ENCODE measurements around the gene ENAH. TPM values are rescaled to one million over a fixed set of nuclear protein-coding genes. Genes with fewer than 3 reads are reported as not detected.

Gene ENAH
- total RNA-seq, 1 experiment from 2014 or later = 160 TPM

DNA sequence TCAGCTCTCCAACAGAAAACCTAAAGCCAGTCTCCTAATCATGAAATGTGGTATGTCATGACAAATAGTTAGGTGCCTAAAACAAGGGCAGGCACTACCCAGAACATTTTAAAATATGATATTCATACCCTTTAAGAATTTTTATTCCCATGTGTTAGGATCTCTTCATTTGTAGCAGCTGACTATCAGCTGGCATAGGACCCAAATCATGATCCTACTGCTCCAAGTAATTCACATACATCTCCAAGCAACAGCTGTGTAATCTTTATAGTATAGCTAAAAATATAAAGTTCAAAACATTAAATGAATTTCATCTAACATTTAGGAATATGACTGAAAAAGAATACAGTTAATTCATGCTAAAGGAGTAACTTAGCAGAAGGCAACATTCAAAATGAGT lies 57.5 kb downstream of the ENAH start:
- DNase-seq = no peak
- no peak overlapping the region for H3K4me3 ChIP-seq (ENCODE audit: insufficient read depth, low read depth, low read length)
- H3K36me3 ChIP-seq (replicated peaks; ENCODE audit: control insufficient read depth, insufficient read depth, low read length) = no peaks in the 10 kb centered on the region

DNA sequence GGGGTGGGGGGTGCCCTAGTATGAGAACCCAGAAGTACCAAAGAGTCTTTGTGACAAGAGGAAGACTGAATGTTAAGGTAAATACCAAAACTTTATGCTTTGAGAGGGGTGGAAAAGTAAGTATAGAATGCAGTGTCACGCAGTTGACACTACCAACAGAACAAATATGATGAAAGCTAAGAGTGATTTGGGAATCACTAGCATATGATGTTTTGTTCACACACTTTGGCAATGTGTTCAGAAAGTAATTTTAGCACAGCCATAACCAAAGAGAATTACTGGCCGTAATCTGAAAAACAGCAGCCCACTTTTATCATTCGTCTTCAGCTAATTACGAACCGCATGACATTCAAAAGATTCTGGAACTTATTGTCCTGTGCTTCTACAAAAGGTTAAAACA lies 59.5 kb downstream of the ENAH start:
- DNase-seq = no peak
- Histone ChIP-seq H3K27me3 (ENCODE audit: control insufficient read depth, insufficient read depth, low read length) (no peaks in the 10 kb centered on the region), H3K4me3 (ENCODE audit: insufficient read depth, low read depth, low read length) (no peak overlapping the region), H3K36me3 (replicated peaks; ENCODE audit: control insufficient read depth, insufficient read depth, low read length) (no peaks in the 10 kb centered on the region)

More for the DNA sequence above, 57.5 kb downstream of the ENAH start:
- no peaks in the 10 kb centered on the region for H3K27me3 ChIP-seq (ENCODE audit: control insufficient read depth, insufficient read depth, low read length)

DNA sequence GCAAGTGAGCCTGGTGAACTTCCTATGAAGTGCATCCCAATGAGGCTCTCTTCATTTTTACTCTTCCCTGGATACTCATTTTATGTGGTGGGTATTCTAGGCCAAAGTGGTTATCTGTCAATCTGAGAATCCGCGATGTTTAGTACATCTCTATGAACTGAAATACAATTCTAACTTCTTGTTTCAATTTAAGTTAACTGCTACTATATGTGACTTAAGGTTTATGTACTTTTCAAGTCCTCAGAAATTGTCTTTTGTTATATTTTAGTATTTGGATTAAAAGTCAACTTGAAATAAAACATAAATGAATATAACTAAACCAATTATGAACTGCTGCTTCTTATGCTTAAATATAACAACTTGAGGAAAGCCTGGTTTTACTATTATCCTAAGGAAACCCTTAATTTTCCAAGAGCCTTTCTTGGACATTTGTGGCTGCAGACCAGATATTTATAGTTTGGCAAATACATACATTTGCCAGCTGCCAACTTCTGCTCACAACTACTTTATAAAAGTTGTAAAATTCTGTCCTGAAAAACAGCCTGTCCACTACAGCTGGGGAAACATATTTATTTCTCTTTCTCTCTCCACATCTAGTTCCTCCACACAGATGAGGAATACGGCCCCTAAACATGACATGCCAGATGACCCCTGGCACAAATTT lies 60.4 kb downstream of the ENAH start:
- Histone ChIP-seq H3K36me3 (replicated peaks; ENCODE audit: control insufficient read depth, insufficient read depth, low read length) (no peaks in the 10 kb centered on the region), H3K4me3 (ENCODE audit: insufficient read depth, low read depth, low read length) (no peak overlapping the region), H3K27me3 (ENCODE audit: control insufficient read depth, insufficient read depth, low read length) (no peaks in the 10 kb centered on the region)
- DNase-seq = no peak

DNA sequence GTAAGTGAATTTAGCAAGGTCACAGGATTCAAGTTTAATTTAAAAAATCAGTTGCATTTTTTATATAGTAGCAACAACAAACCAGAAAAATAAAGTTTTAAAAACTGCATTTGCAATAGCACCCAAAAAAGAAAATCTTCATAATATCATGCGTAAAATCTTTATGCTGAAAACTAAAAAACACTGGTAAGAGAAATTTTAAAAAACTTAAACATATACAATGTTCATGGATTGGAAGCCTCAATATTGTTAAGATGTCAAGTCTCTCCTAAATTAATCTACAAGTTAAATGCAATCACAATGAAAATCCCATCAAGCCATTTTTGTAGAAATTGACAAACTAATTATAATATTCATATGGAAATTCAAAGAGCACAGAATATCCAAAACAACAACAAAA lies 65.6 kb downstream of the ENAH start:
- DNase-seq = no peak
- Histone ChIP-seq H3K36me3 (replicated peaks; ENCODE audit: control insufficient read depth, insufficient read depth, low read length) (no peaks in the 10 kb centered on the region), H3K4me3 (ENCODE audit: insufficient read depth, low read depth, low read length) (no peak overlapping the region), H3K27me3 (ENCODE audit: control insufficient read depth, insufficient read depth, low read length) (no peaks in the 10 kb centered on the region)

DNA sequence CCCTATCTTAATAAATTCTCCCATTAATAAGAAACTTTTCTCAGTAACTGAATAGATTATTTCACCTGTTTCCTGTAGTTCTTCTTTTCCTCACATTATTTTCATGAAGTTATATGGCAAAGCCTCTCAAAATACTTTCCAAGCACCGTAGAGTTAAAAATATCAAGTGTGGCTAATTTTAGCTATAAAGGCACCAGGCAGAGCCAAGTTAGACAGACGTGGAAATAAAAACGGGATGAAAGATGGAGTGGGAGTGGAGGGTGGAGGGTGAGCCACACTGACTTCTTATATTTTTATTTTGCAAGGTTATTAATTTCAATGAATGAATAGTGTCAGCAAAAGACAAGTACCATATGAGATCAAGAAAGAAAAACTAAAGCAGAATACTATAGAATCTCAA lies 71.7 kb downstream of the ENAH start:
- no peaks in the 10 kb centered on the region for H3K36me3 ChIP-seq (replicated peaks; ENCODE audit: control insufficient read depth, insufficient read depth, low read length)
- no peak overlapping the region for H3K4me3 ChIP-seq (ENCODE audit: insufficient read depth, low read depth, low read length)
- DNase-seq = no peak
- no peaks in the 10 kb centered on the region for H3K27me3 ChIP-seq (ENCODE audit: control insufficient read depth, insufficient read depth, low read length)

DNA sequence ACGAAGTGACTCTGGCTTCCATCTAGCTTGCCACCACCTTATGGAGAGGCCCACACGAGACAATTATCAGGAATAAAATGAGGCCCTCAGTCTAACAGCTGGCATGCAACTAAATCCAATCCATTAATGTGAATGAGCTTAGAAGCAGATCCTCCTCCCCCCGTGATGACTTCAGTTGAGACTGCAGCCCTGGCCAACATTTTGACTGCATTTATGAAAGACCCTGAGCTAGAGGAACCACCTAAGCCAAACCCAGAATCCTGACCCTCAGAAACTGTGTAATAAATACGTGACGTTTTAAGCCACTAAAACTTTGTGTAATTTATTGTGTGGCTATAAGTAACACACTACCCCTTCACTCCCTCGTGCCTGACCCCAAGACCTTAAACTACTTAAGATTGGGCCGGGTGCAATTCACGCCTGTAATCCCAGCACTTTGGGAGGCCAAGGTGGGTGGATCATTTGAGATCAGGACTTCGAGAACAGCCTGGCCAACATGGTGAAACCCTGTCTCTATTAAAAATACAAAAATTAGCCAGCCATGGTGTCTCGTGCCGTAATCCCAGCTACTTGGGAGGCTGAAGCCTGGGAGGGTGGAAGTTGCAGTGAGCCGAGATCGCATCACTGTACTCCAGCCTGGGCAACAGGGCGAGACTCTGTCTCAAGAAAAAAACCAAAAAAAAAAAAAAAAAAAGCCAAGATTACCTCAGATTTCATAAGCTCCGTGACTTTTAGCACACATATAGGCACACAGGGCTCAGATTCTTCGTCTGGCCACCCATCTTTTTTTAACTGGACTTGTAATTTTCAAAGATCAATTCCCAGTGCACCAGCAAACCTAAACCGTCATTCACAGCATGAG lies 72.5 kb downstream of the ENAH start:
- Histone ChIP-seq H3K36me3 (replicated peaks; ENCODE audit: control insufficient read depth, insufficient read depth, low read length) (no peaks in the 10 kb centered on the region), H3K27me3 (ENCODE audit: control insufficient read depth, insufficient read depth, low read length) (no peaks in the 10 kb centered on the region), H3K4me3 (ENCODE audit: insufficient read depth, low read depth, low read length) (no peak overlapping the region)
- no peak for DNase-seq

DNA sequence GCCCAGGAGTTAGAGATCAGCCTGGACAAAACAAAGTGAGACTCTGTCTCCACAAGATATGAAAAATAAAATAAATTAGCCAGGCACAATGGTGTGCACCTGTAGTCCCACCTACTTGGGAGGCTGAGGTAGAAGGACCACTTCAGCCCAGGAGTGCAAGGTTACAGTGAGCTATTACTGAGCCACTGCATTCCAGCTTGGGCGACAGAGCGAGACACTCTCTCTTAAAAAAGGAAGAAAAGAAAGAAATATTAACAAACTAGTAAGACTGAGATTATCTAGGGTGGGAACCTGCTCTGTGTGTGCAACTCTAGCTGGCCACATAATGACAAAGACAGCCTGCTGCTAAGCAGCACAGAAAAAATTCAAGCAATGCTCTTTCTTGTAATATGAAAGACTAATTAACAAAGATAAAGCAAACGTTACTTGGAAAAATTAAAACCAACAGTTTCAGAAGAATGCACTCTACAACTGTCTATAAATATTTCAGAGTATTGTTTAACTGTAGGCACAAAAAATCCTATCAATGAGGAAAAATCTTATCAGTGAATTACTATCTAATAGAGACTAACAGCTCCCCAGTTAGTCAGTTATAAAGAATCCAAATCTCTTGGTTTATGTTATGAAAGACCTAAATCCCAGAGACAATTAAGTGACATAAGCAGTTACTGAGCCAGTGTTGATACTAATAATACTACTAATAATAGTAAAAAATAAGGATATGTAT lies 74.5 kb downstream of the ENAH start:
- Histone ChIP-seq H3K27me3 (ENCODE audit: control insufficient read depth, insufficient read depth, low read length) (no peaks in the 10 kb centered on the region), H3K36me3 (replicated peaks; ENCODE audit: control insufficient read depth, insufficient read depth, low read length) (no peaks in the 10 kb centered on the region), H3K4me3 (ENCODE audit: insufficient read depth, low read depth, low read length) (no peak overlapping the region)
- DNase-seq = no peak

DNA sequence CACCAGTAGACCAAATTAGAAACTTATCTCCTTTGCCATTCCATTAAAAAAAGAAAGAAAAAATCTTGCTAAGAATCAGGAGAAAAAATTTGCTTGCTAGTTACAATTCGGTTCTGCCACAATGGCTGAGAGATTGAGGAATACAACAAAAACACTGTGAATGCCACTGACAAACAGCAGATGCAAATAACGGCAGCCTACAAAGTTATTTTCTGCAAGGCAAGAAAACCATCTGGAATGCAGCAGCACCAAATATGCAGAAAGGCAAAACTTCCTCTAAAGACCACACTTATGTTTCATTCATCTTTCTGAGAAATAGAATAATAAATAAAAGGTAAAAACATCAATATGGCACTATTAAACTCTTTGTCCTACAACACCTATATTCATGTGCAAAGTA lies 75.7 kb downstream of the ENAH start:
- Histone ChIP-seq H3K36me3 (replicated peaks; ENCODE audit: control insufficient read depth, insufficient read depth, low read length) (no peaks in the 10 kb centered on the region), H3K4me3 (ENCODE audit: insufficient read depth, low read depth, low read length) (no peak overlapping the region), H3K27me3 (ENCODE audit: control insufficient read depth, insufficient read depth, low read length) (no peaks in the 10 kb centered on the region)
- no peak for DNase-seq

DNA sequence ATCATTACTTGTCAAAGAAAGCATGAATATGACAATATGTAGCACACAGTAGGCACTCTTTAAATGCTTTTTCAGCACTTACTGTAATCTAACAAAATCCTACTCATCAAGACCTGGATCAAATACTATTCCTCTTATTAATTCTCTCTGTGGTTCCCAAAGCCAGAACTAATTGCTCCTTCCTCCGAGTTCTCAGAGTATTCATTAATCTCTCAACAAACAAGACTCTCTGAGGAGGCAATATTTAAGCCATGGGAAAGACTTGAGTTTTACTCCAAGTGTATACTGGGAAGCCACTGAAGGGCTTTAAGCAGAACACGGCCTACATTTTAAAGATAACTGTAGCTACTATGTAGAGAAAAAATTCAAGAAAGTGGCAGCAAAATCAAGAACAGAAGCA lies 79.7 kb downstream of the ENAH start:
- no peak for DNase-seq
- no peaks in the 10 kb centered on the region for H3K27me3 ChIP-seq (ENCODE audit: control insufficient read depth, insufficient read depth, low read length)
- no peaks in the 10 kb centered on the region for H3K36me3 ChIP-seq (replicated peaks; ENCODE audit: control insufficient read depth, insufficient read depth, low read length)
- H3K4me3 ChIP-seq (ENCODE audit: insufficient read depth, low read depth, low read length) = no peak overlapping the region

DNA sequence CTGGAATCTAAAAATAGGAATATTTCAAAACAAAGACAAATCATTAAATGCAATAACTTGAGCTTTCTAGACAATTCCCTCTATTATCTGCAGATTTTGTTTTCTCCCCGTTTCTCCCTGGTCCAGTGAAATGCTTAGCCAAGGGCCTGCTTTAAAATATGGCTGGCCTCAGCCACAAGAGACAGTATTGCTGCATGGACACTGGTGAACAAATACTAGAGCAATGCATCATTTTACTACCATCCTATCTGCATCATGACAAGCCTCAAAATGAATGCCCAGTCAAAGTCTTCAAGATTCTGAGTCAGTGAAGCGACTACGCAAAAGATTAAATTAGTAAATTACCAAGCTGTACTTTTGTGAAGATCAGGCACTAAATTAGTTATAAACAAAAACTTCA lies 80.5 kb downstream of the ENAH start:
- Histone ChIP-seq H3K27me3 (ENCODE audit: control insufficient read depth, insufficient read depth, low read length) (no peaks in the 10 kb centered on the region), H3K4me3 (ENCODE audit: insufficient read depth, low read depth, low read length) (no peak overlapping the region), H3K36me3 (replicated peaks; ENCODE audit: control insufficient read depth, insufficient read depth, low read length) (no peaks in the 10 kb centered on the region)
- DNase-seq = no peak

DNA sequence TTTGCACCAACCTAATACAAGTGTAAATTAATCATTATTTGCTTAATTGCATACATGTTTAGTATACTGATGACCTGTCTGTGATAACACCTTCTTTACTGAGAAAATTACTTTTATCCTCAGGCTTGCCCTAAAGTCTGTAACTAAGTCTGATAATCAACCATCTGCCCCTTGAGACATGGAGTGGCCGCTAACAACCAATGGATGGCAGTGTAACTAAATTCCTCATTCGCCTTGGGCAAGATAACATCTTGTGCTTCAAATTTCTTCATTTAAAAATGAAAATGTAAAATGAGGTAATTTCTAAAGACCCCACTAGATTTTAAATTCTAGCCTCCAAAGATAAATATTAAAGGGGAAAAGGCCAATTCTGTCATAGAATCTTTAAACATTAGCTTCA lies 85.1 kb downstream of the ENAH start:
- no peaks in the 10 kb centered on the region for H3K27me3 ChIP-seq (ENCODE audit: control insufficient read depth, insufficient read depth, low read length)
- H3K4me3 ChIP-seq (ENCODE audit: insufficient read depth, low read depth, low read length) = no peak overlapping the region
- no peaks in the 10 kb centered on the region for H3K36me3 ChIP-seq (replicated peaks; ENCODE audit: control insufficient read depth, insufficient read depth, low read length)
- peak; percentile 20 for DNase-seq

DNA sequence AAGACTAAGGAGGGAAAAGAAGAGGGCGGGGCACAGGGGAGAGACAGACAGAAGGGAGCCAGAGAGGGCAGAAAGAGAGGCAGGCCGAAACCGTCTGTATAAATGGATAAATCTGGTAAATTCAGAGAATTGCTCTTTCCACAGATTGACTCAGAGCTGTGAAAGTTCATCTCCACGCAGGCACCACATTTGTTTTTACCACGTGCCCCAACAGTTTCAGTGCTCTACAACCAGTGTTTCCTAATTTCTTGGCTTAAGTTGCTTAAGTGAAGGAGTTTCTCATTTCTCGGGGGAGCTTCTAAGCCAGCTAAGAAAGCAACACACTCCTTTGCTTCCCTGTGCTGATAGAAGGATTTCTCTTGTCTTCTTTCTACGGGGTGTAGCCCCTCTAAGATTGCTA lies 87.1 kb downstream of the ENAH start:
- no peak for DNase-seq
- Histone ChIP-seq H3K27me3 (ENCODE audit: control insufficient read depth, insufficient read depth, low read length) (no peaks in the 10 kb centered on the region), H3K4me3 (ENCODE audit: insufficient read depth, low read depth, low read length) (no peak overlapping the region), H3K36me3 (replicated peaks; ENCODE audit: control insufficient read depth, insufficient read depth, low read length) (no peaks in the 10 kb centered on the region)

DNA sequence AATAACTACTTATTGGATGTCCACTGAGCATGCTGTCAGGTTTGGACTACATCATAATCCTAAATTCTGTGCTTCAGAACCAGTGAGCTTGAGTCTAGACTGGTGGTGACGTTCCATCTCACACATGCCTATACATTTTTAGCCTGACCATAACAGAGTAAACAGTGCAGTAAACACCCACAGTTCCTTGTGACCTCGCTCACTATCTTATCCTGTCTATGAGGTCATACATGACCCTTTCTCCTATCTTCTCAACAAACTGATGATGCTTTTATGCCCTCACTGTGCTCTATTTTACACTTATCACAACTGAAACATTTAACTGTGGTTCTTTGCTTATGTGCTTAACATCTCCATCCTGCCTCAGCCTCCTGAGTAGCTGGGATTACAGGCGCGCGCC lies 91.2 kb downstream of the ENAH start:
- no peak for DNase-seq

DNA sequence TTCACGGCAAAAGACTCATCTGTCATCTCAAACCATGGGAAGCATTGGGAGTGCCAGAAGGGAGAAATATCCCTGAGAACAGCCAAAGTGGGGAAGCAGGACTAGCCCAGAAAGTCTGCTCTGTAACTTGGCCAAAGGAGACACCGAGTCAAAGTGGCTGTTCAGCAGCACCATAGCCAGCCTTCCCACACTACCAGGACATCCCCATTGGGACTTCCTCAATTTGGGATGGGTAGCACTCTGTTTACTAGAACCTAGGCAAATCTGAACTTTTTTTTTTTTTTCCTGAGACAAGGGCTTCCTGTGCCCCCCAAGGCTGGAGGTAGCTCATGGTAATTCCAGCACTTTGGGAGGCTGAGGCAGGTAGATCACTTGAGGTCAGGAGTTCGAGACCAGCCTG lies 93.0 kb downstream of the ENAH start:
- Histone ChIP-seq H3K4me3 (ENCODE audit: insufficient read depth, low read depth, low read length) (no peak overlapping the region), H3K36me3 (replicated peaks; ENCODE audit: control insufficient read depth, insufficient read depth, low read length) (peaks cover 3% of the 10 kb centered on the region), H3K27me3 (ENCODE audit: control insufficient read depth, insufficient read depth, low read length) (no peaks in the 10 kb centered on the region)
- DNase-seq = no peak

More for the DNA sequence above, 91.2 kb downstream of the ENAH start:
- no peak overlapping the region for H3K4me3 ChIP-seq (ENCODE audit: insufficient read depth, low read depth, low read length)
- no peaks in the 10 kb centered on the region for H3K27me3 ChIP-seq (ENCODE audit: control insufficient read depth, insufficient read depth, low read length)
- peaks cover 3% of the 10 kb centered on the region for H3K36me3 ChIP-seq (replicated peaks; ENCODE audit: control insufficient read depth, insufficient read depth, low read length)

DNA sequence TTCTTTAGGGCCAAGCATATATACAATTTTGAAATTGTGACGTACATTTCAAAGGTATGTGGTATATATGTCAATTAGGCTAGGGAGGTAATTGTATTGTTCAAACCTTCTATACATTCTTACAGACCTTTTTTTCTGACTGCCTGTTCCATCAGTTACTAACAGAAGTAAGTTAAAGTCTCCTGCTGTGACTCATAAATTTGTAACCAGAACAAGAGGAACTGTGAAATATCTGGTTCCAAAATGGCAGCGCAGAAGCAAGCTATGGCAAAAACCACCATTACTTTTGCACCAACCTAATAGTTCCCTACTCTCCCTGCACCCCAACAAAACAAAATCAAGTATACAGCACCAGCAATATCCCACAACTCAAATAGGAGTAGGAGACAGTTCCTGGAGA lies 93.6 kb downstream of the ENAH start:
- Histone ChIP-seq H3K36me3 (replicated peaks; ENCODE audit: control insufficient read depth, insufficient read depth, low read length) (peaks cover 3% of the 10 kb centered on the region), H3K27me3 (ENCODE audit: control insufficient read depth, insufficient read depth, low read length) (no peaks in the 10 kb centered on the region), H3K4me3 (ENCODE audit: insufficient read depth, low read depth, low read length) (no peak overlapping the region)
- DNase-seq = no peak
